Activated CD8-positive, alpha-beta T cell treated with anti-CD3 and anti-CD28 coated beads for 36 hours (primary cell): ENCODE data around the gene COLEC12. TPM values are rescaled to one million over a fixed set of nuclear protein-coding genes. Genes with fewer than 3 reads are reported as not detected.

Source experiments
- ATAC-seq: fragments of 200-7000 bp; cut with Tn5 transposase; one replicate; pipeline ENCODE4 v1.10.0; 2021; ENCODE audit warnings: mild to moderate bottlenecking, moderate library complexity
- CTCF ChIA-PET: fragments of 350-600 bp; sonication (Branson Sonifier 250); formaldehyde crosslinking; loops from one replicate; lab custom pipeline; 2021; ENCODE audit warnings: antibody characterized with exemption; lab: Charles Lee
- POLR2A ChIA-PET: fragments of 350-600 bp; sonication (Branson Sonifier 250); formaldehyde crosslinking; loops from one replicate; lab custom pipeline; 2021; ENCODE audit warnings: antibody characterized with exemption; lab: Charles Lee
- DNase-seq: peaks from one replicate; pipeline ENCODE4 v3.0.0-alpha.2; 2020
- H3K27ac Mint-ChIP-seq: one replicate; pipeline ENCODE4 v1.8.0; 2021; ENCODE audit warnings: mild to moderate bottlenecking, mixed read lengths
- H3K27me3 Mint-ChIP-seq: one replicate; pipeline ENCODE4 v1.8.0; 2021; ENCODE audit warnings: mixed read lengths
- H3K36me3 Mint-ChIP-seq: one replicate; pipeline ENCODE4 v1.8.0; 2021; ENCODE audit warnings: low read depth, mixed read lengths
- H3K4me1 Mint-ChIP-seq: one replicate; pipeline ENCODE4 v1.8.0; 2021; ENCODE audit warnings: low read depth, mixed read lengths
- H3K4me3 Mint-ChIP-seq: one replicate; pipeline ENCODE4 v1.8.0; 2021; ENCODE audit warnings: mild to moderate bottlenecking, moderate library complexity, mixed read lengths
- H3K9me3 Mint-ChIP-seq: one replicate; pipeline ENCODE4 v1.8.0; 2021; ENCODE audit warnings: mixed read lengths
- intact Hi-C: fragments of 100-400 bp; cut with micrococcal nuclease; formaldehyde crosslinking; loops from one replicate; pipeline ENCODE4 v1.10.0; 2022
- total RNA-seq, 2 experiments: library from RNA; stranded (reverse); gene quantifications; one replicate each; pipeline ENCODE4 v1.2.3, GENCODE V29; 2021
- TF ChIP-seq, protein P1 (sequence below): fragments of 200-600 bp; IDR thresholded peaks from one replicate; pipeline ENCODE4 v1.8.0; 2022; ENCODE audit warnings: antibody characterized with exemption, mild to moderate bottlenecking

COLEC12 gene
- total RNA-seq, 2 experiments from 2014 or later: not detected

DNA sequence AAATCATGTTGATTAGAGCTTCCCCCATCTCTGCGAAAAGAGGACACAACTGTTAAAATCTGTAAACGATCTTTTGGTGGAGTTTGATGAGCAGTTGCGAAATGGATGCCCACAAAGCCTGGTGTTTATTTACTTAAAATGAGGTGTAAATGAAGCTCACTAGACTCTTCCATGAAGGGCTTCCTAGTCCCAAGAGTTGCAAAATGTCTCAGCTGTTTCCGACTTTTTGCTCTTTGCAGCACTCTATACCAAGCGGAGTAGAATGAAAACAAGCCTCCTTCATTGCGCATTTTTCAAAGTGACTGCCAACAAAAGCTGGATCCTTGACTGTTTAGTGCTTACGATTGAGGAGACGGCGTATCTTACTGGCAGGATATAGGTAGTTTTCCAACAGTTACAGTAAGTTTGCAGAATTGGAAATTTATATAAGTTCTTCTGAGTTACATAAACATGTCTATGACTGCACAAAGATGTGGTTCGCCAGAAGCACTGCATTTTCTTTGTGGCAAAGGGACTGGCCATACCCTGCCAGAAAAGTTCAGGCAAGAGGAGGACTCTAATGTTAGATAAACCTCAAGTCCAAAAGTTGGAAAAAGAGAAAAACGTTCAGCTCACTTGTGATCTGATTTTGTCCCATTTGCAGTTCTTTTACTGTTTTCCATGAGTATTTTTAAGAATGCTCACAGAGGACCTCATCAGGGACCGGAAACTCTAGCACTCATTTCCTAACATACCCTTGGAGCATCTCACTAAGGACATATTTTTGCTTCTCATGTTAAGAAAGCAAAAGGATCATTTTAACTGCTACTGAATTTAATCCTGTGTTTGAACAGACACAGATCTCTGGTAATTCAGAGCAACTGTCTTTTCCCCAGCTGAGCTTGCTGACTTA, 42.7 kb downstream of the COLEC12 start:
- Mint-ChIP-seq H3K4me3 (no peak overlapping the region), H3K27me3 (peaks cover 22% of the 10 kb centered on the region), H3K36me3 (no peaks in the 10 kb centered on the region), H3K4me1 (no peaks in the 10 kb centered on the region), H3K27ac (no peak overlapping the region), H3K9me3 (peaks cover 7% of the 10 kb centered on the region)
- TF ChIP-seq, protein P1, sequence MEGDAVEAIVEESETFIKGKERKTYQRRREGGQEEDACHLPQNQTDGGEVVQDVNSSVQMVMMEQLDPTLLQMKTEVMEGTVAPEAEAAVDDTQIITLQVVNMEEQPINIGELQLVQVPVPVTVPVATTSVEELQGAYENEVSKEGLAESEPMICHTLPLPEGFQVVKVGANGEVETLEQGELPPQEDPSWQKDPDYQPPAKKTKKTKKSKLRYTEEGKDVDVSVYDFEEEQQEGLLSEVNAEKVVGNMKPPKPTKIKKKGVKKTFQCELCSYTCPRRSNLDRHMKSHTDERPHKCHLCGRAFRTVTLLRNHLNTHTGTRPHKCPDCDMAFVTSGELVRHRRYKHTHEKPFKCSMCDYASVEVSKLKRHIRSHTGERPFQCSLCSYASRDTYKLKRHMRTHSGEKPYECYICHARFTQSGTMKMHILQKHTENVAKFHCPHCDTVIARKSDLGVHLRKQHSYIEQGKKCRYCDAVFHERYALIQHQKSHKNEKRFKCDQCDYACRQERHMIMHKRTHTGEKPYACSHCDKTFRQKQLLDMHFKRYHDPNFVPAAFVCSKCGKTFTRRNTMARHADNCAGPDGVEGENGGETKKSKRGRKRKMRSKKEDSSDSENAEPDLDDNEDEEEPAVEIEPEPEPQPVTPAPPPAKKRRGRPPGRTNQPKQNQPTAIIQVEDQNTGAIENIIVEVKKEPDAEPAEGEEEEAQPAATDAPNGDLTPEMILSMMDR: no peak
- ChIA-PET CTCF (interaction anchor here (2.0 kb wide), 1 partner anchor 8 kb away, joined by 4 read pairs; no protein-coding TSS in a partner anchor), POLR2A (no interaction called here)
- DNase-seq (no peak), ATAC-seq (no peak)
- intact Hi-C loops: no loop called here

DNA sequence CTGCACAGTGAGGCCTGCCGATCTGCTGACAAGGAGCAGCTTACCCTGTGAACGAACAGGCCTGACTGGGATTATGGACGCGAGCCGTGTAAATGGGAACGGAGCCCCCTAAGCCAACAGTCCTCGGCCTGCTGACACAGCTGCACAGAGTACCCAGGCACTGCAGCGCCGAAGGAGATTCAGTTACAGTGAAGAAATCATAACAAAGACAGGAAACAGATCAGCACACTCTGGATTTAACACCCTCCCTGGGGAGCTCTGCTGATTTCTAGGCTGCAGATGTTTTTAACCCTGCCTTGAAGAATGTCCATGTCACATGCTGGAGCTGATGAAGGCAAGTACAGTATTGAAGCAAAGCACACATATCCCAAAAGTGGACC, 43.4 kb downstream of the COLEC12 start:
- CTCF ChIA-PET: interaction anchor here (2.0 kb wide), 1 partner anchor 7 kb away, joined by 4 read pairs; no protein-coding TSS in a partner anchor

DNA sequence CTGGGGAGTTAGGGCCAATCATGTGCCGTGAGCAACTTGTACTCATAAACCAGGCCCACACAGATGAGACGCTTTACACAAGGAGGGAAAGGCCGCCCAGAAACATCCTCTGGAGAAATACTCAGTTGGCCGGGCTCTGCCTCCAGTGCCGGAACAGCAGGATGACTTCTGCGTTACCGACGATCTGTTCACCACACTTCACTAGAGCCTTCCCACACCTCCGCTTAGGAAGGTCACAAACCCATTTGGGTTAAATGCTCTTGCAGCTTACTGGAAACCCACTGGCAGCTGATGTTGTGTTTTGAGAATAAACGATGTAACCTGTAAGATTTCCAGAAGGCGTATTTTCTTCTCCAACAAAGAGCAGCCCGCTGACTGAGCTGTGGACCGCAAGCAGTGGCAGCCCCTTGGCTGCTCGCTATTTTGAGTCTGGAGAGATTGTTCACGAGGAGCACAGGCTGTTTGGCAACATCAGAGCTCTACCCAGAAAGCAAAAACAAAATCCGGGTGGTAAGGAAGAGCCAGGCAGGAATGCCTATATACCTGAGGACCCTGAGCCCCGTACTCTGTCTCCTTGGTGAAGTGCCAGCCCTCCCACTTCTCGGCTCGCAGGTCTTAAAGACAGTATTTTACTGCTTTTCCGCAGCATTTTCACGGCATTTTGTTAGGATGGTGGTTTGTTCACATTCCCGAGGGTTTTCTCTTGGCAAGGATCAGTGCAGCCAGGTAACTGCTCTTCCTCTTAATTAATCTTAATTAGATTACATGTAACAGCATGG, 44.0 kb downstream of the COLEC12 start:
- POLR2A ChIA-PET: no interaction called here
- no peak for ATAC-seq
- peaks cover 17% of the 10 kb centered on the region for H3K27me3 Mint-ChIP-seq

More for the DNA sequence above, 43.4 kb downstream of the COLEC12 start:
- H3K27ac Mint-ChIP-seq: no peak overlapping the region
- ATAC-seq (no peak), DNase-seq (no peak)
- no peaks in the 10 kb centered on the region for H3K4me1 Mint-ChIP-seq
- H3K27me3 Mint-ChIP-seq: peaks cover 22% of the 10 kb centered on the region
- intact Hi-C loops: no loop called here
- H3K9me3 Mint-ChIP-seq: peaks cover 5% of the 10 kb centered on the region
- POLR2A ChIA-PET: no interaction called here
- H3K36me3 Mint-ChIP-seq: no peaks in the 10 kb centered on the region
- H3K4me3 Mint-ChIP-seq: no peak overlapping the region
- TF ChIP-seq, protein P1: no peak

DNA sequence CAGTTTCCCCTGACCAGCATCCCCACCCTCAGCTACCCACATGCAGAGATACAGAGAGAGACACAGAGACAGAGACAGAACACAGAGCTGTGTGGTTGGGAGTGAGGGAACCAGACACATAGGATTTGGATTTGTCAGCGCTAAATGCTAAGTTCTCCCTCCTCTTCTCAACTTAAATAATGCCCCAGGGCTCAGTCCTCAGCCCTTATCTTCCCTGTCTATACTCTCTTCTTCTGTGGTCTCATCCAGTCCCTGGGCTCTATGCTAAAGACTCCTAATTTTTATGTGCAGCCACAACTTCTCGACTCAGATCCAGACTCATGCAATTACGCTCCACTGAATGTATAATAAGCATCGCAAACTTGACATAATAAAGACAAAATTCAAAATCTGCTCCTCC, 47.1 kb downstream of the COLEC12 start:
- Mint-ChIP-seq H3K9me3 (peaks cover 11% of the 10 kb centered on the region), H3K27me3 (peaks cover 13% of the 10 kb centered on the region), H3K36me3 (no peaks in the 10 kb centered on the region), H3K4me3 (no peak overlapping the region), H3K4me1 (no peaks in the 10 kb centered on the region), H3K27ac (no peak overlapping the region)
- CTCF ChIA-PET: no interaction called here
- DNase-seq (no peak), ATAC-seq (no peak)
- TF ChIP-seq, protein P1: no peak
- POLR2A ChIA-PET: no interaction called here
- intact Hi-C loops: no loop called here

More for the DNA sequence above, 44.0 kb downstream of the COLEC12 start:
- Mint-ChIP-seq H3K36me3 (no peaks in the 10 kb centered on the region), H3K9me3 (peaks cover under 1% of the 10 kb centered on the region), H3K4me3 (no peak overlapping the region), H3K27ac (no peak overlapping the region), H3K4me1 (no peaks in the 10 kb centered on the region)
- intact Hi-C loops: no loop called here
- TF ChIP-seq, protein P1: no peak
- CTCF ChIA-PET: interaction anchor here (2.0 kb wide), 1 partner anchor 7 kb away, joined by 4 read pairs; no protein-coding TSS in a partner anchor
- DNase-seq: no peak
